ENCODE data around the gene ZNF469. TPM values are rescaled to one million over a fixed set of nuclear protein-coding genes. Genes with fewer than 3 reads are reported as not detected.

Gene ZNF469
- total RNA-seq, 4 donors from 2014 or later = 0.18 to 1.7 (median 0.64) TPM

DNA sequence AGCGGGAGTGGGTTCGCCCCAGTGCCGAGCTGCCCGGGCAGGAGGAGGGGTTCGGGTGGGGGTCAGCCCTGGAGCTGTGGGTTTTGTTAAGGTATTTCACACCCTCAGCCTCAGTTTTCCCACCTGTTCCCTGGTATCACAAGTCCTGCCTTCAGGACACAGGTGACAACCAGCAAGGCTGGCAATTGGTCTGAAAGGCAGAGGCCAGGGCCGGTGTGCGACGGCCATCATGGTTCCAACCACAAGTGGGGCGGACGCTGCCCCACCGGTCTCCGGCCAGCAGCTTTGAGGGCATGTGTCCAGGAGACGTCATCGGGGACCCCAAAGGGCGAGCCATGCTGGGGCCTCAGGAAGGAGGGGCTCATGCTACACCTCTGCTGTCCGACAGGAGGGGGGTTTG, 10.8 kb downstream of the ZNF469 start:
- Histone ChIP-seq H3K4me1 (no peaks in the 10 kb centered on the region), H3K27me3 (no peaks in the 10 kb centered on the region), H3K4me3 (no peak overlapping the region), H3K27ac (no peak overlapping the region), H3K36me3 (no peaks in the 10 kb centered on the region), H3K9me3 (no peaks in the 10 kb centered on the region)
- DNase-seq = no peak
- no peak for TF ChIP-seq CTCF (IDR thresholded peaks at IDR 0.05)
- TF ChIP-seq POLR2A (IDR thresholded peaks at IDR 0.05) = no peak

DNA sequence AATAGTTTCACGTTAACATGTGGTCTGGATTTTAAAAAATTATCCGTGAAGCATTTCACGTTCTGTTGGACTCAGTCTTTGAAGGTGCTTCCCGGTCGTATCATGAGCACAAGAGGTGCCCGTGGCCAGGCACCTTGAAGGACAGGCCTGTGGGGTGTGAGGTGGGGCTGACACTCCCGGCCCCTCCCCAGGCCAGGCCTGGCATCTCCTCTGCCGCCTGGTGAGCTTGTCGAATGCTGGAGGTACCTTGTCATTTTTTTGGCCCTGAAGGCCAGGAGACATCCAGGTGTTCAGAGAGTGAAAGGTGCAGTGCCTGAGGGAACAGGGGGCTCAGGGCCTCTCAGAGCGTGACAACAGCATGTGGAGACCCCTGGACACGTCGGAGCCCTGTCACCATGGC, 11.7 kb downstream of the ZNF469 start:
- H3K36me3 ChIP-seq = no peaks in the 10 kb centered on the region
- DNase-seq = no peak
- H3K27ac ChIP-seq = no peak overlapping the region
- H3K4me1 ChIP-seq = no peaks in the 10 kb centered on the region
- H3K4me3 ChIP-seq = no peak overlapping the region
- TF ChIP-seq CTCF (IDR thresholded peaks at IDR 0.05) = no peak
- TF ChIP-seq POLR2A (IDR thresholded peaks at IDR 0.05) = no peak
- no peaks in the 10 kb centered on the region for H3K27me3 ChIP-seq
- H3K9me3 ChIP-seq = no peaks in the 10 kb centered on the region

DNA sequence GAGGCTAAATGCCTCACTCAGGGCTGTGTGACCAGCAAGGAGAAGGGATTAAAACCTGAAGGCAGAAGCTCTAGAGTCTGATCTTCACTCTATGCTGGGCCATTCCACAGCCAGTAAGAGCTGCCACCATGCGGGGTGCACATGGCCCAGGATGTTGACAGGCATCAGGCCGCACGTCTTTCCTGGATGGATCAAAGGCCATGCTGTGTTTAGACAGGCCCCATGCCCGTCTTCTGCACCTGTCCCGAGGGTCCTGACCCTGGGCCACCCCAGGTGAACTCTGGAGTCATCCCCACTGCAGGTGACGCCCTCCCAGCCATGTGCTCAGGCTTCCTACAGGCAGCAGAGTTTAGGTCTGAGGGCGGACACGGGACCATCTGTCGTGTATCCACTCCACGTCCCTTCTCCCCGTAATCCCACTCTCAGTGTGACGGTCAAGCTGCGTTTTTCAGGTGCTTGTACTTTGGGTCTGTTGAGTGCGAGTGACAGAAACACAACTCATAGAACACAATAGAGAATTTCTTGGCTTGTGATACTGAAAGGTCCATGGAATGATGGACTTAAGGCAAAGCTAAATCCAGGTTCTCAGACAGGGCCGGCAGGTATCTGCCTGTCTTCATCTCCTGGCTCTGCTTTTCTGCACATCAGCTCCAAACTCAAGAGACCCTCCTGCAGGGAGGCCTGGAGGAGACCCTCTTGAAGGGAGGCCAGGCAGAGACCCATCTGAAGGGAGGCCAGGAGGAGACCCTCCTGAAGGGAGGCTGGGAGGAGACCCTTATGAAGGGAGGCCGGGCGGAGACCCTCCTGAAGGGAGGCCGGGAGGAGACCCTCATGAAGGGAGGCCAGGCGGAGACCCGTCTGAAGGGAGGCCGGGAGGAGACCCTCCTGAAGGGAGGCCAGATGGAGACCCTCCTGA, 13.2 kb downstream of the ZNF469 start:
- Histone ChIP-seq H3K27ac (no peak overlapping the region), H3K27me3 (no peaks in the 10 kb centered on the region), H3K4me3 (no peak overlapping the region), H3K36me3 (no peaks in the 10 kb centered on the region), H3K9me3 (no peaks in the 10 kb centered on the region), H3K4me1 (no peaks in the 10 kb centered on the region)
- no peak for DNase-seq
- TF ChIP-seq POLR2A (IDR thresholded peaks at IDR 0.05) (no peak), CTCF (IDR thresholded peaks at IDR 0.05) (no peak)

GRCh38 chr16:88398170-88398873, 15.6 kb downstream of the ZNF469 start:
- H3K27me3 ChIP-seq = no peaks in the 10 kb centered on the region
- H3K9me3 ChIP-seq = no peaks in the 10 kb centered on the region
- H3K4me1 ChIP-seq = no peaks in the 10 kb centered on the region

GRCh38 chr16:88398874-88399178, 16.1 kb downstream of the ZNF469 start:
- DNase-seq = no peak
- Histone ChIP-seq H3K4me1 (no peaks in the 10 kb centered on the region), H3K27me3 (no peaks in the 10 kb centered on the region), H3K4me3 (no peak overlapping the region), H3K36me3 (no peaks in the 10 kb centered on the region), H3K9me3 (no peaks in the 10 kb centered on the region), H3K27ac (no peak overlapping the region)
- no peak for TF ChIP-seq POLR2A (IDR thresholded peaks at IDR 0.05)
- TF ChIP-seq CTCF (IDR thresholded peaks at IDR 0.05) = no peak

More at GRCh38 chr16:88398170-88398873, 15.6 kb downstream of the ZNF469 start:
- no peak overlapping the region for H3K27ac ChIP-seq
- no peak for DNase-seq
- no peaks in the 10 kb centered on the region for H3K36me3 ChIP-seq
- TF ChIP-seq CTCF (IDR thresholded peaks at IDR 0.05) (no peak), POLR2A (IDR thresholded peaks at IDR 0.05) (no peak)
- H3K4me3 ChIP-seq = no peak overlapping the region

Data from Peyer's patch (tissue), 4 donors.